HUES48 (cell line): ENCODE results near the gene MUC13.
A peak's percentile ranks its signal among the peaks of the same experiment; 100 is the strongest.

Experiments used
- H3K27ac ChIP-seq: one replicate; pipeline ENCODE4 v1.7.0; 2013; ENCODE audit warnings: low read depth, low read length, inconsistent platforms
- H3K27me3 ChIP-seq: 2 replicates; pipeline ENCODE4 v1.6.1; 2013; ENCODE audit warnings: mild to moderate bottlenecking, low read length; ENCODE audit not compliant: control insufficient read depth, insufficient read depth
- H3K36me3 ChIP-seq: 2 replicates; pipeline ENCODE4 v1.6.1; 2013; ENCODE audit warnings: low read length; ENCODE audit not compliant: control insufficient read depth, insufficient read depth
- H3K4me1 ChIP-seq: 2 replicates; pipeline ENCODE4 v1.6.1; 2013; ENCODE audit warnings: mild to moderate bottlenecking, low read length; ENCODE audit not compliant: control insufficient read depth, insufficient read depth
- H3K4me3 ChIP-seq: 2 replicates; pipeline ENCODE4 v1.5.1; 2013; ENCODE audit warnings: mild to moderate bottlenecking, low read depth, low read length
- H3K9ac ChIP-seq: 2 replicates; pipeline ENCODE4 v1.6.1; 2013; ENCODE audit warnings: mild to moderate bottlenecking, low read depth, low read length, moderate library complexity
- H3K9me3 ChIP-seq: 2 replicates; pipeline ENCODE4 v1.6.1; 2013; ENCODE audit warnings: low read length; ENCODE audit not compliant: control insufficient read depth, insufficient read depth

MUC13 gene

GRCh38 chr3:124867511-124867910, 67.0 kb downstream of the MUC13 start:
- Histone ChIP-seq H3K4me3 (no peak overlapping the region), H3K9me3 (no peaks in the 10 kb centered on the region), H3K9ac (no peak overlapping the region), H3K27ac (no peak overlapping the region), H3K27me3 (no peaks in the 10 kb centered on the region), H3K4me1 (no peaks in the 10 kb centered on the region), H3K36me3 (peaks cover 60% of the 10 kb centered on the region)

GRCh38 chr3:124862006-124862405, 72.5 kb downstream of the MUC13 start:
- Histone ChIP-seq H3K36me3 (peaks cover 40% of the 10 kb centered on the region), H3K27ac (no peak overlapping the region), H3K9me3 (no peaks in the 10 kb centered on the region), H3K27me3 (no peaks in the 10 kb centered on the region), H3K4me1 (no peaks in the 10 kb centered on the region), H3K4me3 (no peak overlapping the region), H3K9ac (no peak overlapping the region)

GRCh38 chr3:124861041-124861440, 73.5 kb downstream of the MUC13 start:
- Histone ChIP-seq H3K9ac (no peak overlapping the region), H3K27ac (no peak overlapping the region), H3K27me3 (no peaks in the 10 kb centered on the region), H3K4me1 (no peaks in the 10 kb centered on the region), H3K4me3 (no peak overlapping the region), H3K9me3 (no peaks in the 10 kb centered on the region), H3K36me3 (peaks cover 41% of the 10 kb centered on the region)

GRCh38 chr3:124860599-124860998, 74.0 kb downstream of the MUC13 start:
- Histone ChIP-seq H3K27ac (no peak overlapping the region), H3K36me3 (peaks cover 44% of the 10 kb centered on the region)

GRCh38 chr3:124859025-124859424, 75.5 kb downstream of the MUC13 start:
- no peak overlapping the region for H3K9ac ChIP-seq
- H3K4me3 ChIP-seq: no peak overlapping the region
- H3K36me3 ChIP-seq: peaks cover 53% of the 10 kb centered on the region
- no peaks in the 10 kb centered on the region for H3K4me1 ChIP-seq
- no peaks in the 10 kb centered on the region for H3K27me3 ChIP-seq
- peak overlapping the region; percentile 53 for H3K27ac ChIP-seq
- no peaks in the 10 kb centered on the region for H3K9me3 ChIP-seq

More at GRCh38 chr3:124860599-124860998, 74.0 kb downstream of the MUC13 start:
- H3K4me1 ChIP-seq: no peaks in the 10 kb centered on the region
- no peak overlapping the region for H3K4me3 ChIP-seq
- no peaks in the 10 kb centered on the region for H3K9me3 ChIP-seq
- H3K27me3 ChIP-seq: no peaks in the 10 kb centered on the region
- H3K9ac ChIP-seq: no peak overlapping the region

GRCh38 chr3:124858275-124858674, 76.3 kb downstream of the MUC13 start:
- Histone ChIP-seq H3K4me3 (no peak overlapping the region), H3K27me3 (no peaks in the 10 kb centered on the region), H3K9me3 (no peaks in the 10 kb centered on the region), H3K36me3 (peaks cover 59% of the 10 kb centered on the region), H3K27ac (no peak overlapping the region), H3K9ac (no peak overlapping the region), H3K4me1 (no peaks in the 10 kb centered on the region)

GRCh38 chr3:124856677-124857076, 77.9 kb downstream of the MUC13 start:
- Histone ChIP-seq H3K4me3 (no peak overlapping the region), H3K36me3 (peaks cover 57% of the 10 kb centered on the region), H3K4me1 (no peaks in the 10 kb centered on the region), H3K27ac (no peak overlapping the region), H3K9me3 (no peaks in the 10 kb centered on the region), H3K9ac (no peak overlapping the region), H3K27me3 (no peaks in the 10 kb centered on the region)
